Endothelial cell of umbilical vein (primary cell): Measurements from ENCODE around the gene GALT. TPM values are rescaled to one million over a fixed set of nuclear protein-coding genes. Genes with fewer than 3 reads are reported as not detected.

Source experiments
- BruUV-seq: library from RNA; stranded (reverse); fragments of 400-500 nt; replicated peaks from 2 replicates; lab custom pipeline; 2021; lab: Mats Ljungman, UMichigan
- CTCF ChIA-PET: fragments of 300-600, 350-600 bp; sonication (Branson Sonifier 250); formaldehyde crosslinking; loops from one replicate; lab custom pipeline; 2021; ENCODE audit warnings: antibody characterized with exemption, inconsistent platforms; lab: Charles Lee
- POLR2A ChIA-PET: fragments of 300-600, 350-600 bp; sonication (Branson Sonifier 250); formaldehyde crosslinking; loops from one replicate; lab custom pipeline; 2021; ENCODE audit warnings: antibody characterized with exemption, inconsistent platforms; lab: Charles Lee
- DNase-seq: peaks from one replicate; pipeline ENCODE4 v3.0.0-alpha.2; 2011; ENCODE audit warnings: low read depth, low spot score
- FAIRE-seq: peaks from 2 replicates; lab custom pipeline; 2011; peaks lifted over from hg19 to GRCh38; lab: Jason Lieb, UNC
- H2AFZ ChIP-seq: 2 replicates; pipeline ENCODE4 v1.6.0; 2012; ENCODE audit warnings: low read depth, low read length, control low read depth, inconsistent platforms
- H3K27ac ChIP-seq: 2 replicates; pipeline ENCODE4 v1.5.1; 2011; ENCODE audit warnings: low read depth, mild to moderate bottlenecking, control low read depth, low read length, moderate library complexity; ENCODE audit not compliant: insufficient read depth
- H3K27me3 ChIP-seq, 2 experiments: 2 replicates each; pipeline versions ENCODE4 v1.6.0 to v1.6.1; 2011; ENCODE audit warnings: low read length in 2 of 2, mixed read lengths in 1 of 2; ENCODE audit not compliant: control insufficient read depth in 2 of 2, insufficient read depth in 2 of 2
- H3K36me3 ChIP-seq, 2 experiments: 2 replicates in 1 of 2; 3 replicates in 1 of 2; pipeline ENCODE4 v1.5.1; 2011; ENCODE audit warnings: low read length in 2 of 2, mild to moderate bottlenecking in 1 of 2, moderate library complexity in 1 of 2; ENCODE audit not compliant: control insufficient read depth in 2 of 2, insufficient read depth in 2 of 2; ENCODE audit errors: extremely low read depth in 1 of 2
- H3K4me1 ChIP-seq: 3 replicates; pipeline ENCODE4 v1.5.1; 2011; ENCODE audit warnings: mild to moderate bottlenecking, low read length; ENCODE audit not compliant: control insufficient read depth, insufficient read depth; ENCODE audit errors: extremely low read depth
- H3K4me2 ChIP-seq: 2 replicates; pipeline ENCODE4 v1.6.1; 2011; ENCODE audit warnings: low read length, control low read depth, mixed read lengths; ENCODE audit not compliant: insufficient read depth
- H3K4me3 ChIP-seq, 3 experiments: fragments of 200-600 bp in 1 of 3; sonication (generic), shearing (Covaris generic) in 1 of 3; replicated peaks in 1 of 3; 2 replicates each; pipeline ENCODE4 v1.5.1; 2011 to 2016; ENCODE audit warnings: control low read depth in 3 of 3, low read length in 3 of 3, mild to moderate bottlenecking in 2 of 3, inconsistent platforms in 1 of 3, low read depth in 1 of 3, moderate library complexity in 1 of 3; ENCODE audit not compliant: insufficient read depth in 1 of 3
- H3K79me2 ChIP-seq: 2 replicates; pipeline ENCODE4 v1.6.0; 2012; ENCODE audit warnings: low read length, inconsistent platforms; ENCODE audit not compliant: control insufficient read depth, insufficient read depth
- H3K9ac ChIP-seq: replicated peaks from 2 replicates; pipeline ENCODE3; 2011; ENCODE audit warnings: low read length, control low read depth; ENCODE audit not compliant: insufficient read depth; ENCODE audit errors: extremely low read depth
- H3K9me1 ChIP-seq: replicated peaks from 3 replicates; pipeline ENCODE4 v1.6.0; 2011; ENCODE audit warnings: mild to moderate bottlenecking, low read length; ENCODE audit not compliant: control insufficient read depth, insufficient read depth; ENCODE audit errors: extremely low read depth
- H3K9me3 ChIP-seq: replicated peaks from 2 replicates; pipeline ENCODE4 v1.5.1; 2012; ENCODE audit warnings: low read length, inconsistent platforms; ENCODE audit not compliant: control insufficient read depth, insufficient read depth
- H4K20me1 ChIP-seq: replicated peaks from 2 replicates; pipeline ENCODE3; 2011; ENCODE audit warnings: mild to moderate bottlenecking, low read length; ENCODE audit not compliant: control insufficient read depth, insufficient read depth; ENCODE audit errors: extremely low read depth
- CTCF ChIP-seq, 2 donors: IDR thresholded peaks; 1 replicate in 1 of 2; 2 replicates in 1 of 2; pipeline ENCODE4 v1.5.1; 2011; ENCODE audit warnings: low read length in 2 of 2, mild to moderate bottlenecking in 2 of 2, moderate library complexity in 2 of 2, control low read depth in 1 of 2, inconsistent platforms in 1 of 2, low read depth in 1 of 2; ENCODE audit not compliant: insufficient read depth in 1 of 2; ENCODE audit errors: extremely low read depth in 1 of 2
- EZH2 ChIP-seq: IDR thresholded peaks from 2 replicates; pipeline ENCODE4 v1.6.1; 2012; ENCODE audit warnings: borderline replicate concordance, low read depth, mild to moderate bottlenecking, moderate library complexity, low read length, inconsistent platforms; ENCODE audit not compliant: severe bottlenecking
- FOS ChIP-seq: IDR thresholded peaks from 2 replicates; pipeline ENCODE4 v1.6.1; 2011; ENCODE audit warnings: mild to moderate bottlenecking, low read length, moderate library complexity, borderline replicate concordance; ENCODE audit not compliant: insufficient read depth
- GATA2 ChIP-seq: IDR thresholded peaks from 2 replicates; pipeline ENCODE4 v1.7.0; 2011; ENCODE audit warnings: low read depth, mild to moderate bottlenecking, moderate library complexity, mixed read lengths, low read length; ENCODE audit not compliant: insufficient read length, insufficient read depth
- JUN ChIP-seq: IDR thresholded peaks from 2 replicates; pipeline ENCODE4 v1.6.1; 2011; ENCODE audit warnings: borderline replicate concordance, low read depth; ENCODE audit not compliant: insufficient read length, insufficient read depth
- MYC ChIP-seq: IDR thresholded peaks from one replicate; pipeline ENCODE4 v1.6.1; 2011; ENCODE audit warnings: mild to moderate bottlenecking, low read depth, low read length
- POLR2A ChIP-seq: IDR thresholded peaks from 2 replicates; pipeline ENCODE4 v1.6.1; 2012; ENCODE audit warnings: low read depth, mild to moderate bottlenecking, control low read depth, low read length
- POLR2AphosphoS5 ChIP-seq: IDR thresholded peaks from 2 replicates; pipeline ENCODE4 v1.6.1; 2012; ENCODE audit warnings: low read depth, mild to moderate bottlenecking, control low read depth, low read length, moderate library complexity; ENCODE audit not compliant: insufficient read depth
- dilution Hi-C: fragments of 300-500 bp; cut with MboI; formaldehyde crosslinking; loops from one replicate; pipeline ENCODE4 v1.15.0; 2019; ENCODE audit warnings: low sequenced_read_pairs; ENCODE audit not compliant: extremely low pct_ligation_motif_present
- intact Hi-C: fragments of 100-400 bp; cut with micrococcal nuclease; formaldehyde crosslinking; loops from one replicate; pipeline ENCODE4 v1.10.0; 2022
- polyA plus RNA-seq, 4 experiments: library from polyadenylated mRNA; depleted of rRNA in 3 of 4; stranded (reverse) in 3 of 4; unstranded in 1 of 4; fragments of >200 nt; gene quantifications; 2 replicates each; pipeline versions ENCODE4 v1.2.1 to v1.2.3, GENCODE V29; 2011 to 2012; ENCODE audit warnings: missing spikeins in 1 of 4
- total RNA-seq: library from RNA; stranded (reverse); gene quantifications from 2 replicates; pipeline ENCODE4 v1.2.3, GENCODE V29; 2021
- TF ChIP-seq, protein P1 (sequence below): IDR thresholded peaks from 2 replicates; pipeline ENCODE4 v1.6.1; 2011; ENCODE audit not compliant: insufficient read depth, insufficient read length

GALT gene
- total and polyA plus RNA-seq, 2 donors (not counting 3 experiments of a cell fraction or from before 2014, with no cell fraction given): 36.6 to 58.5 TPM

- TF ChIP-seq POLR2A (no peak), CTCF (IDR thresholded peaks at IDR 0.05; ENCODE audit: extremely low read depth in 1 of 2, insufficient read depth in 1 of 2, low read depth in 1 of 2, low read length in 2 of 2) (no peak), EZH2 (no peak), GATA2 (no peak), MYC (no peak), FOS (no peak), JUN (no peak), POLR2AphosphoS5 (no peak)
- TF ChIP-seq, protein P1, sequence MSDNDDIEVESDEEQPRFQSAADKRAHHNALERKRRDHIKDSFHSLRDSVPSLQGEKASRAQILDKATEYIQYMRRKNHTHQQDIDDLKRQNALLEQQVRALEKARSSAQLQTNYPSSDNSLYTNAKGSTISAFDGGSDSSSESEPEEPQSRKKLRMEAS: no peak
- ChIA-PET POLR2A (no interaction called here), CTCF (interaction anchor here (0.6 to 1.2 kb wide), 3 partner anchors 10 to 44 kb away, joined by 3 to 4 read pairs (median 3); partner anchors contain the start of gene GALT)
- Histone ChIP-seq H3K4me3 (no peak overlapping the region), H3K9ac (no peak overlapping the region), H3K9me1 (no peaks in the 10 kb centered on the region), H3K27ac (no peak overlapping the region), H3K36me3 (no peaks in the 10 kb centered on the region), H4K20me1 (no peaks in the 10 kb centered on the region), H2AFZ (no peak overlapping the region), H3K4me1 (peaks cover 16% of the 10 kb centered on the region), H3K9me3 (no peaks in the 10 kb centered on the region), H3K79me2 (no peaks in the 10 kb centered on the region), H3K4me2 (no peak overlapping the region), H3K27me3 (no peaks in the 10 kb centered on the region)
- BruUV-seq: no TSS peak
- intact Hi-C loops (no loop called here), dilution Hi-C loops (no loop called here)
- no peak for DNase-seq
- no peak for FAIRE-seq
These were observed 10.5 kb downstream of the GALT start for GRCh38 chr9:34656992-34657391.
